Spleen (tissue), 11 donors: Measurements from ENCODE around the gene LASP1. TPM values are rescaled to one million over a fixed set of nuclear protein-coding genes. Genes with fewer than 3 reads are reported as not detected.
"Not testable (repeated sequence)": the region's sequence is repeated elsewhere in the genome, so short reads cannot be mapped to it uniquely, and the experiment has no call there.

Experiments used
- DNase-seq: peaks from one replicate; pipeline ENCODE4 v3.0.0-alpha.2; 2020
- H3K27ac ChIP-seq, 8 donors: fragments of 200-600 bp; sonication (generic) in 7 of 8; 1 replicate in 4 of 8; 2 replicates in 4 of 8; pipeline versions ENCODE4 v1.5.0 to v1.8.0; 2016 to 2021; ENCODE audit warnings: inconsistent platforms in 4 of 8, mild to moderate bottlenecking in 4 of 8, moderate library complexity in 1 of 8
- H3K27me3 ChIP-seq, 7 donors: fragments of 200-600 bp; sonication (generic) in 6 of 7; replicated peaks in 1 of 7; 1 replicate in 4 of 7; 2 replicates in 3 of 7; pipeline versions ENCODE4 v1.5.0 to v1.8.0; 2016 to 2021; ENCODE audit warnings: inconsistent platforms in 3 of 7, mild to moderate bottlenecking in 1 of 7
- H3K36me3 ChIP-seq, 6 donors: fragments of 200-600 bp; sonication (generic) in 5 of 6; 1 replicate in 4 of 6; 2 replicates in 2 of 6; pipeline versions ENCODE4 v1.5.0 to v1.8.0; 2016 to 2021; ENCODE audit warnings: inconsistent platforms in 2 of 6
- H3K4me1 ChIP-seq, 6 donors: fragments of 200-600 bp; sonication (generic) in 5 of 6; 1 replicate in 3 of 6; 2 replicates in 3 of 6; pipeline versions ENCODE4 v1.5.0 to v1.8.0; 2016 to 2021; ENCODE audit warnings: inconsistent platforms in 3 of 6
- H3K4me3 ChIP-seq, 8 donors: fragments of 200-600 bp; sonication (generic) in 7 of 8; 1 replicate in 4 of 8; 2 replicates in 4 of 8; pipeline versions ENCODE4 v1.5.0 to v1.8.0; 2016 to 2021; ENCODE audit warnings: inconsistent platforms in 4 of 8, mild to moderate bottlenecking in 4 of 8, moderate library complexity in 2 of 8
- H3K9me3 ChIP-seq, 8 donors: fragments of 200-600 bp; sonication (generic) in 7 of 8; 1 replicate in 4 of 8; 2 replicates in 4 of 8; pipeline versions ENCODE4 v1.5.0 to v1.8.0; 2016 to 2021; ENCODE audit warnings: inconsistent platforms in 4 of 8
- CTCF ChIP-seq, 11 experiments: fragments of 200-600 bp in 7 of 11; fragments of 450-650 bp in 4 of 11; sonication (generic) in 4 of 11; IDR thresholded peaks in 8 of 11; conservative IDR thresholded peaks in 3 of 11; 1 replicate in 7 of 11; 2 replicates in 4 of 11; pipeline versions ENCODE4 v1.4.0 to v1.8.0; 2016 to 2021; ENCODE audit warnings: antibody characterized with exemption in 11 of 11, inconsistent platforms in 4 of 11, mild to moderate bottlenecking in 1 of 11
- POLR2A ChIP-seq, 3 donors: fragments of 450-650 bp; IDR thresholded peaks; one replicate each; pipeline ENCODE4 v1.5.1; 2017; ENCODE audit warnings: antibody characterized with exemption in 3 of 3, mild to moderate bottlenecking in 1 of 3
- POLR2AphosphoS5 ChIP-seq, 3 donors: sonication (generic); formaldehyde crosslinking; IDR thresholded peaks; one replicate each; pipeline ENCODE4 v1.5.1; 2017; ENCODE audit warnings: antibody characterized with exemption in 3 of 3
- WGBS, 5 donors: extraction: QIAGEN DNeasy Blood & Tissue Kit in 3 of 5; methylation state at CpG; one replicate each; pipeline versions ENCODE4 v1.1.5 to v1.1.7; 2013 to 2018; 5-methylcytosine and 5-hydroxymethylcytosine counted together
- intact Hi-C: fragments of 100-400 bp; cut with DNase I; formaldehyde crosslinking; loops from one replicate; pipeline ENCODE4 v1.15.0; 2023; ENCODE audit warnings: low total_unique reads
- polyA plus RNA-seq, 3 donors: library from polyadenylated mRNA; stranded (reverse); fragments of 200-250 nt; gene quantifications; one replicate each; pipeline ENCODE4 v1.2.1, GENCODE V29; 2013
- total RNA-seq, 7 donors: library from RNA; depleted of rRNA in 3 of 7; stranded (reverse); fragments of >200 nt in 3 of 7; fragmentation: NEBNext Ultra II Directional in 4 of 7; extraction: Animal tissue kit (Norgen Biotek cat#: 25700) in 4 of 7; gene quantifications; one replicate each; pipeline versions ENCODE4 v1.1.0 to v1.2.1, GENCODE V29; 2016 to 2021
- donor health status: healthy with polysubstance abuse.
- donor health status: DM: no; HTN: no; CAD: no; lungs with moderate emphysema.
- donor health status: DM: no; HTN: no; CAD: no.
- donor health status: Bipolar disorder and iron deficiency.
- donor health status: healthy.
- donor health status: DM: no; HTN: no; CAD: no.
- donor health status: DM: yes; HTN: yes; CAD: no.

The LASP1 gene
- total and polyA plus RNA-seq, 10 donors: 38.8 to 196 (median 143) TPM

GRCh38 chr17:38947189-38947588 lies 77.3 kb downstream of the LASP1 start:
- Histone ChIP-seq H3K9me3 (no peaks in the 10 kb centered on the region), H3K27ac (no peak overlapping the region), H3K27me3 (no peaks in the 10 kb centered on the region), H3K4me3 (no peak overlapping the region), H3K36me3 (no peaks in the 10 kb centered on the region), H3K4me1 (peaks cover 0 to 15% (median 0%) of the 10 kb centered on the region in 6 donors)
- 84 to 95% (median 90%) methylated on average over 2 of the region's 2 CpGs for WGBS, 5 donors
- DNase-seq: no peak
- TF ChIP-seq POLR2AphosphoS5 (IDR thresholded peaks at IDR 0.05) (no peak), POLR2A (IDR thresholded peaks at IDR 0.05) (no peak), CTCF (IDR thresholded peaks at IDR 0.05 in 8 of 11, conservative IDR thresholded peaks at IDR 0.05 in 3 of 11) (no peak)
- intact Hi-C loops: no loop called here

- intact Hi-C loops, H3K36me3 ChIP-seq, H3K4me1 ChIP-seq, H3K9me3 ChIP-seq, H3K27me3 ChIP-seq, H3K4me3 ChIP-seq, DNase-seq, H3K27ac ChIP-seq: not testable (repeated sequence)
- 88 to 92% (median 89%) methylated on average over 7 of the region's 7 CpGs for WGBS, 5 donors
Observed at GRCh38 chr17:38953800-38954199, 83.9 kb downstream of the LASP1 start.

GRCh38 chr17:38958326-38958725 lies 88.5 kb downstream of the LASP1 start:
- H3K27ac ChIP-seq: peak overlapping the region in 1 of 8 donors; percentile 13
- WGBS, 5 donors: 0 to 2% (median 0%) methylated on average over 1 of the region's 1 CpG
- peaks cover 0 to 23% (median 0%) of the 10 kb centered on the region in 6 donors for H3K4me1 ChIP-seq
- DNase-seq: no peak
- no peaks in the 10 kb centered on the region for H3K27me3 ChIP-seq
- intact Hi-C loops: no loop called here
- no peak overlapping the region for H3K4me3 ChIP-seq
- H3K9me3 ChIP-seq: no peaks in the 10 kb centered on the region
- H3K36me3 ChIP-seq: no peaks in the 10 kb centered on the region
- no peak for TF ChIP-seq POLR2AphosphoS5 (IDR thresholded peaks at IDR 0.05)
- no peak for TF ChIP-seq POLR2A (IDR thresholded peaks at IDR 0.05)
- no peak for TF ChIP-seq CTCF (IDR thresholded peaks at IDR 0.05 in 8 of 11, conservative IDR thresholded peaks at IDR 0.05 in 3 of 11)

GRCh38 chr17:38958756-38959155 lies 88.9 kb downstream of the LASP1 start:
- DNase-seq: no peak
- peak overlapping the region in 1 of 8 donors; percentile 13 for H3K27ac ChIP-seq
- intact Hi-C loops: no loop called here

More at GRCh38 chr17:38958756-38959155, 88.9 kb downstream of the LASP1 start:
- Histone ChIP-seq H3K36me3 (no peaks in the 10 kb centered on the region), H3K9me3 (no peaks in the 10 kb centered on the region), H3K4me1 (peaks cover 0 to 23% (median 0%) of the 10 kb centered on the region in 6 donors), H3K27me3 (no peaks in the 10 kb centered on the region), H3K4me3 (no peak overlapping the region)
- TF ChIP-seq CTCF (IDR thresholded peaks at IDR 0.05 in 8 of 11, conservative IDR thresholded peaks at IDR 0.05 in 3 of 11) (no peak), POLR2AphosphoS5 (IDR thresholded peaks at IDR 0.05) (no peak), POLR2A (IDR thresholded peaks at IDR 0.05) (no peak)
